HG03135 (cell line): ENCODE results near the gene SETX.

ENCODE experiments used
- ATAC-seq: cut with Tn5 transposase; IDR thresholded peaks from one replicate; pipeline ENCODE4 v1.9.1; 2021; ENCODE audit warnings: mild to moderate bottlenecking, moderate library complexity; ENCODE audit not compliant: unreplicated experiment

The SETX gene

GRCh38 chr9:132241483-132241839, 113.3 kb downstream of the SETX start:
- ATAC-seq = no peak

- peak; percentile 71 for ATAC-seq
Observed at GRCh38 chr9:132240841-132241482, 113.8 kb downstream of the SETX start.

- ATAC-seq = no peak
Observed at GRCh38 chr9:132239999-132240840, 114.6 kb downstream of the SETX start.

- no peak for ATAC-seq
Observed at GRCh38 chr9:132239518-132239917, 115.3 kb downstream of the SETX start.

- no peak for ATAC-seq
Observed at GRCh38 chr9:132238992-132239391, 115.8 kb downstream of the SETX start.

GRCh38 chr9:132238026-132238972, 116.5 kb downstream of the SETX start:
- ATAC-seq = no peak

GRCh38 chr9:132237481-132237880, 117.3 kb downstream of the SETX start:
- no peak for ATAC-seq

GRCh38 chr9:132236662-132237311, 118.0 kb downstream of the SETX start:
- no peak for ATAC-seq

- ATAC-seq = no peak
Observed at GRCh38 chr9:132235894-132236661, 118.7 kb downstream of the SETX start.

GRCh38 chr9:132235125-132235524, 119.7 kb downstream of the SETX start:
- no peak for ATAC-seq

GRCh38 chr9:132234535-132234934, 120.3 kb downstream of the SETX start:
- no peak for ATAC-seq

- no peak for ATAC-seq
Observed at GRCh38 chr9:132233138-132233537, 121.6 kb downstream of the SETX start.

GRCh38 chr9:132232522-132232921, 122.3 kb downstream of the SETX start:
- ATAC-seq = no peak

- ATAC-seq = no peak
Observed at GRCh38 chr9:132231019-132231701, 123.6 kb downstream of the SETX start.

- ATAC-seq = no peak
Observed at GRCh38 chr9:132230605-132231004, 124.2 kb downstream of the SETX start.

GRCh38 chr9:132228062-132228461, 126.7 kb downstream of the SETX start:
- no peak for ATAC-seq

- no peak for ATAC-seq
Observed at GRCh38 chr9:132226571-132227430, 128.0 kb downstream of the SETX start.

- no peak for ATAC-seq
Observed at GRCh38 chr9:132224645-132225044, 130.1 kb downstream of the SETX start.

- no peak for ATAC-seq
Observed at GRCh38 chr9:132221941-132222340, 132.8 kb downstream of the SETX start.
